ENCODE measurements around the gene NEK9. TPM values are rescaled to one million over a fixed set of nuclear protein-coding genes. Genes with fewer than 3 reads are reported as not detected.

The NEK9 gene
- total and polyA plus RNA-seq, 8 donors = 12.5 to 225 (median 30.4) TPM

GRCh38 chr14:75144944-75145343 lies 18.1 kb upstream of the NEK9 start:
- peak in 1 of 2 donors; percentile 36 for DNase-seq
- H3K4me1 ChIP-seq = peaks cover 19 to 90% (median 52%) of the 10 kb centered on the region in 4 donors
- 72 to 83% (median 76%) methylated on average over 5 of the region's 5 CpGs for WGBS, 5 donors
- H3K4me3 ChIP-seq = no peak overlapping the region
- H3K36me3 ChIP-seq = peaks cover 3 to 28% (median 19%) of the 10 kb centered on the region in 4 donors
- H3K9me3 ChIP-seq = no peaks in the 10 kb centered on the region
- no peaks in the 10 kb centered on the region for H3K27me3 ChIP-seq
- TF ChIP-seq CTCF (IDR thresholded peaks at IDR 0.05) (no peak), POLR2AphosphoS5 (IDR thresholded peaks at IDR 0.05) (no peak), POLR2A (IDR thresholded peaks at IDR 0.05) (no peak), EP300 (IDR thresholded peaks at IDR 0.05) (no peak)
- intact Hi-C loops (cut with DNase I; ENCODE audit: low total_unique reads) = no loop called here
- H3K27ac ChIP-seq = peak overlapping the region in 4 of 5 donors; percentile 81 to 89 (median 86)

- TF ChIP-seq POLR2AphosphoS5 (IDR thresholded peaks at IDR 0.05) = no peak
- TF ChIP-seq EP300 (IDR thresholded peaks at IDR 0.05) = no peak
- no peak for TF ChIP-seq POLR2A (IDR thresholded peaks at IDR 0.05)
- TF ChIP-seq CTCF (IDR thresholded peaks at IDR 0.05) = no peak
- Histone ChIP-seq H3K4me3 (no peak overlapping the region), H3K4me1 (peaks cover 19 to 93% (median 53%) of the 10 kb centered on the region in 4 donors), H3K27me3 (no peaks in the 10 kb centered on the region), H3K9me3 (no peaks in the 10 kb centered on the region), H3K36me3 (peaks cover 3 to 21% (median 16%) of the 10 kb centered on the region in 4 donors), H3K27ac (peak overlapping the region in 3 of 5 donors; percentile 84 to 89 (median 87))
- WGBS, 5 donors = 78 to 85% (median 81%) methylated on average over 9 of the region's 9 CpGs
- intact Hi-C loops (cut with DNase I; ENCODE audit: low total_unique reads) = no loop called here
- no peak for DNase-seq
These were observed 17.1 kb upstream of the NEK9 start for GRCh38 chr14:75143761-75144527.

GRCh38 chr14:75142494-75142893 lies 15.6 kb upstream of the NEK9 start:
- intact Hi-C loops (cut with DNase I; ENCODE audit: low total_unique reads) = no loop called here
- H3K9me3 ChIP-seq = no peaks in the 10 kb centered on the region
- no peaks in the 10 kb centered on the region for H3K27me3 ChIP-seq
- H3K4me3 ChIP-seq = no peak overlapping the region
- 11 to 28% (median 13%) methylated on average over 1 of the region's 1 CpG for WGBS, 5 donors
- peaks cover 3 to 21% (median 15%) of the 10 kb centered on the region in 4 donors for H3K36me3 ChIP-seq
- peak overlapping the region in 2 of 5 donors; percentile 22 to 89 for H3K27ac ChIP-seq
- no peak for DNase-seq
- peaks cover 6 to 92% (median 49%) of the 10 kb centered on the region in 4 donors for H3K4me1 ChIP-seq
- TF ChIP-seq POLR2AphosphoS5 (IDR thresholded peaks at IDR 0.05) (no peak), EP300 (IDR thresholded peaks at IDR 0.05) (no peak), CTCF (IDR thresholded peaks at IDR 0.05) (no peak), POLR2A (IDR thresholded peaks at IDR 0.05) (no peak)

- Histone ChIP-seq H3K4me3 (no peak overlapping the region), H3K36me3 (peaks cover 3 to 21% (median 13%) of the 10 kb centered on the region in 4 donors), H3K27ac (peak overlapping the region in 1 of 5 donors; percentile 22), H3K9me3 (no peaks in the 10 kb centered on the region), H3K27me3 (no peaks in the 10 kb centered on the region), H3K4me1 (peaks cover 1 to 86% (median 43%) of the 10 kb centered on the region in 4 donors)
- no peak for TF ChIP-seq POLR2A (IDR thresholded peaks at IDR 0.05)
- TF ChIP-seq CTCF (IDR thresholded peaks at IDR 0.05) = peak in 3 of 7 experiments; percentile 11 to 18 (median 14)
- intact Hi-C loops (cut with DNase I; ENCODE audit: low total_unique reads) = no loop called here
- DNase-seq = peak in 1 of 2 donors; percentile 59
These were observed 15.1 kb upstream of the NEK9 start for GRCh38 chr14:75141967-75142366.
